ENCODE data around the gene JAZF1.

DNA sequence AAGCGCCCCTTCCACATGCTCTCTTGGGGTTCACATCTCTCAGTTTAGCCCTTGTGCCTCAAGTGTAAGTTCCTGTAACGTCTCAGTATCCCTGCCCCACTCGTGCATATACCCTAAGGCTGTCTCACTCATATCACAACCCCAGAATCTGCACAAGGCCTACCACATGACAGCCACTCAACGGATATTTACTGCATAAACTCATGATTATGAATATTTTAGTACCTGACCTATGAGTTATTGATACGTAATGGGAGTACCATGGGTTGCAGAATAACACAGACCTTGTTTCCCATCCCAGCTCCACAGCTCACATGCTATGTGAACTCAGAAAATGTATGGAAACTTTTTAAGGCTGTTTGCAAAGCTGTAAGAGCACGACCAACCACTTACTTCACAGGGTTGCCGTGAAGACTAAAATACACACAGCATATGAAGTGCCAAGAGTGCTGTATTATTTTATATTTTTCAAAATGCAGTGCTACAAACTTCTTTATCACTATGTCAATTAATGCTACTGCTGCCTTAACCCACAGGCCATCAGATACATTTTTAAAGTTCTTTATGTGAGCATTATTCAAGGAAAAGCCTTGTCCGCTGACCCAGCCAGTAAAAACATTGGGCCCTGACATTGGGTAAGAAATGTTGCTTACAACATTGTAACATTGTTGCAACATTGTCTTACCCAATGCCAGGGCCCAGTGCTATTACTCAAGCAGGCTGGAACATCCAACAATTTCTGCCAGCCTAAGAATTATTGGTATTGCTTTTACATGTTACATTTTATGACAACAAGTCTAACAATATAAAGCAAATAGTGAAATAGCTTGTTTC, 97.2 kb downstream of the JAZF1 start:
- TF ChIP-seq TCF12 (IDR thresholded peaks at IDR 0.05; ENCODE audit: low read depth) = no peak
- TF ChIP-seq EGR1 (IDR thresholded peaks at IDR 0.05) = no peak
- no peak for TF ChIP-seq TAF1 (IDR thresholded peaks at IDR 0.05; ENCODE audit: low read depth)
- TF ChIP-seq EP300 (IDR thresholded peaks at IDR 0.05; ENCODE audit: borderline replicate concordance) = no peak
- no peak for TF ChIP-seq CREB1 (IDR thresholded peaks at IDR 0.05; ENCODE audit: low read depth)
- TF ChIP-seq NFIC (IDR thresholded peaks at IDR 0.05) = no peak
